Neuronal stem cell (in vitro differentiated cells): ENCODE measurements around the gene MYBBP1A.

Experiments
- DNase-seq: peaks from one replicate; pipeline ENCODE4 v3.0.0-alpha.2; 2013; ENCODE audit warnings: low spot score
- H2AFZ ChIP-seq: one replicate; pipeline ENCODE4 v1.6.1; 2013; ENCODE audit warnings: mild to moderate bottlenecking, low read length, inconsistent platforms
- H2AK5ac ChIP-seq: 2 replicates; pipeline ENCODE4 v1.6.1; 2013; ENCODE audit warnings: low read depth, mild to moderate bottlenecking, inconsistent platforms, low read length, moderate library complexity, mixed read lengths
- H2BK120ac ChIP-seq: 2 replicates; pipeline ENCODE4 v1.6.1; 2013; ENCODE audit warnings: low read depth, mild to moderate bottlenecking, inconsistent platforms, low read length, moderate library complexity, mixed read lengths
- H2BK12ac ChIP-seq: one replicate; pipeline ENCODE4 v1.6.1; 2013; ENCODE audit warnings: low read length, inconsistent platforms
- H2BK15ac ChIP-seq: 2 replicates; pipeline ENCODE4 v1.6.1; 2013; ENCODE audit warnings: mild to moderate bottlenecking, low read length, inconsistent platforms, mixed read lengths
- H2BK5ac ChIP-seq: one replicate; pipeline ENCODE4 v1.6.1; 2013; ENCODE audit warnings: inconsistent platforms, mild to moderate bottlenecking, low read length, moderate library complexity
- H3K14ac ChIP-seq: one replicate; pipeline ENCODE4 v1.6.1; 2013; ENCODE audit warnings: low read length, inconsistent platforms
- H3K18ac ChIP-seq: 2 replicates; pipeline ENCODE4 v1.6.1; 2013; ENCODE audit warnings: low read length, inconsistent platforms
- H3K23ac ChIP-seq: 2 replicates; pipeline ENCODE4 v1.6.1; 2013; ENCODE audit warnings: low read depth, mild to moderate bottlenecking, mixed read lengths, low read length, inconsistent platforms; ENCODE audit not compliant: poor library complexity
- H3K27ac ChIP-seq: replicated peaks from 3 replicates; pipeline ENCODE4 v1.5.1; 2013; ENCODE audit warnings: low read length, inconsistent platforms
- H3K27me3 ChIP-seq, 3 experiments: 2 replicates each; pipeline ENCODE4 v1.6.1; 2013; ENCODE audit warnings: low read length in 3 of 3, mild to moderate bottlenecking in 2 of 3, inconsistent platforms in 1 of 3, low read depth in 1 of 3, mixed read lengths in 1 of 3, moderate library complexity in 1 of 3; ENCODE audit not compliant: control insufficient read depth in 3 of 3, insufficient read depth in 3 of 3
- H3K36me3 ChIP-seq, 2 donors: replicated peaks in 1 of 2; 2 replicates each; pipeline ENCODE4 v1.6.1; 2013; ENCODE audit warnings: low read length in 2 of 2; ENCODE audit not compliant: control insufficient read depth in 2 of 2, insufficient read depth in 2 of 2
- H3K4ac ChIP-seq: 2 replicates; pipeline ENCODE4 v1.6.1; 2013; ENCODE audit warnings: inconsistent platforms, mild to moderate bottlenecking, low read length, moderate library complexity
- H3K4me1 ChIP-seq, 2 donors: 1 replicate in 1 of 2; 2 replicates in 1 of 2; pipeline ENCODE4 v1.6.1; 2013; ENCODE audit warnings: low read length in 2 of 2, low read depth in 1 of 2; ENCODE audit not compliant: control insufficient read depth in 2 of 2, insufficient read depth in 1 of 2
- H3K4me2 ChIP-seq: one replicate; pipeline ENCODE4 v1.6.1; 2013; ENCODE audit warnings: mild to moderate bottlenecking, low read length, inconsistent platforms; ENCODE audit not compliant: insufficient read depth, poor library complexity, severe bottlenecking
- H3K4me3 ChIP-seq, 2 donors: 2 replicates each; pipeline ENCODE4 v1.5.1; 2013; ENCODE audit warnings: low read length in 2 of 2, mild to moderate bottlenecking in 2 of 2, inconsistent platforms in 1 of 2, moderate library complexity in 1 of 2
- H3K79me1 ChIP-seq: one replicate; pipeline ENCODE4 v1.6.1; 2013; ENCODE audit warnings: low read depth, mild to moderate bottlenecking, inconsistent platforms, low read length, moderate library complexity
- H3K9ac ChIP-seq: one replicate; pipeline ENCODE4 v1.6.1; 2013; ENCODE audit warnings: mild to moderate bottlenecking, low read depth, low read length, inconsistent platforms; ENCODE audit not compliant: poor library complexity
- H3K9me3 ChIP-seq, 2 donors: replicated peaks in 1 of 2; 2 replicates each; pipeline versions ENCODE3 to v1.6.1; 2013; ENCODE audit warnings: low read length in 2 of 2, mild to moderate bottlenecking in 2 of 2, inconsistent platforms in 1 of 2, low read depth in 1 of 2, mixed read lengths in 1 of 2, moderate library complexity in 1 of 2; ENCODE audit not compliant: control insufficient read depth in 2 of 2, insufficient read depth in 1 of 2
- H4K8ac ChIP-seq: one replicate; pipeline ENCODE4 v1.6.1; 2013; ENCODE audit warnings: low read depth, mild to moderate bottlenecking, inconsistent platforms, low read length, moderate library complexity
- H4K91ac ChIP-seq: one replicate; pipeline ENCODE4 v1.6.1; 2013; ENCODE audit warnings: low read length, low read depth, mild to moderate bottlenecking, inconsistent platforms; ENCODE audit not compliant: poor library complexity
- WGBS, 2 donors: extraction: QIAGEN DNeasy Blood & Tissue Kit; methylation state at CpG; one replicate each; pipeline ENCODE4 v1.1.7; 2013; ENCODE audit warnings: missing lambda C conversion rate in 2 of 2, mixed read lengths in 1 of 2; ENCODE audit not compliant: insufficient read length in 2 of 2, insufficient replicate concordance in 1 of 2; ENCODE audit errors: extremely low coverage in 2 of 2; 5-methylcytosine and 5-hydroxymethylcytosine counted together

Gene MYBBP1A

DNA sequence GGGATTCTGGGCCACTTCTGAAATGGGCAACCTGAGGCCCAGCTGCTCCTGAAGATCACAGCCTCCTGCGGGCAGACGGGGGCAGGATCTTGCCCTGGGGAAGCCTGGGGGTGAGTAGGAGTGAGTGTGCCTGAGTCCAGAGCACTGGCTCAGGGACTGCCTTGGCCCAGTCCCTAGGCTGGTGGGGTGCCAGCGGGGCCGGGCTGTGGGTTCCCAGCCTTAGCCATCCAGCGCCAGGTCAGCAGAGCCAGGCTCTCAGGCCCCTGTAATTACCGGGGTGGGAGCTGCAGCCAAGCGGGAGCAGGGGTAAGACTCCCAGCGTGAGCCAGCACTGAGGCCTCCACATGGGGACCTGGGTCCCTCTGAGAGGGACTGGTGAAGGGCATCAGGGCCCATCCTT, 48.3 kb downstream of the MYBBP1A start:
- Histone ChIP-seq H3K27me3 (peaks cover 0 to 77% (median 0%) of the 10 kb centered on the region in 3 experiments), H3K36me3 (no peaks in the 10 kb centered on the region), H3K9me3 (no peaks in the 10 kb centered on the region), H2BK12ac (no peak overlapping the region), H2BK15ac (no peak overlapping the region), H3K23ac (no peak overlapping the region), H3K4me1 (peaks cover 0 to 4% of the 10 kb centered on the region in 2 donors), H3K9ac (no peak overlapping the region), H3K27ac (no peak overlapping the region), H3K79me1 (no peaks in the 10 kb centered on the region), H2BK5ac (no peak overlapping the region), H3K4ac (no peak overlapping the region), H3K4me2 (no peak overlapping the region), H2AFZ (no peak overlapping the region), H3K4me3 (no peak overlapping the region), H3K18ac (peak overlapping the region; percentile 7), H2BK120ac (no peak overlapping the region), H4K8ac (no peak overlapping the region), H3K14ac (no peak overlapping the region), H2AK5ac (peak overlapping the region; percentile 19), H4K91ac (no peak overlapping the region)
- no CpG with 5 or more reads among the region's 8 CpGs for WGBS, 2 donors
- no peak for DNase-seq

DNA sequence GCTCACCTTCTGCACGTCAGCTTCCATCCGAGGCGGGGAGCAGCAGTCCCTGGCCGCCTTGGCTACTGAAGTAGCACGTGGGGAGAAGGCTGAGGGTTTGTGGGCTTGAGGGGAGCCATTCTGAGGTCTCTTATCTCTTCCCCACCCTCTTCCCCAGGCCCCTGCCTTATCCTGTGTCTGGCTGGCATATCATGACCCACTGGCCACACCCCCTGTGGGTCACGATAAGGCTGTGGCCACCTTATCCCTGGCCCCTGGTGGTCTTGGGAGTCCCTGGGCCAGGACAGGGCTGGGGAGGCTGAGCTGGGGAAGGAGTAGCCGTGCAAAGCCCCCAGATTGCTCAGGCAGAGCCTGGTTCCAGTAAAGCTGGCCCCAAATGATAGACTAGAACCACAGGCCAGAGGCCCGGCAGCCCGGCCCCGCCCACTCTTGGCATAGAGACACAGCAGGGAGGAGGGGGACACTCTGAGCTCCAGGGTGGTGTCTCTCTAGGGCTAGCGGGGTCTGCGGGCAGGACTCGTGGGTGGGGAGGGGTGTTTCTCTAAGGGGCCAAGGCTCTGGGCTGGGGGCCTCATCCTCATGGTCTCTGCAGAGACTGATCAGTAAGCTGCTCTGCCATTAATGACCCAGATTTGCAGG, 48.9 kb downstream of the MYBBP1A start:
- H2BK12ac ChIP-seq: no peak overlapping the region
- H3K4me2 ChIP-seq: no peak overlapping the region
- peak overlapping the region; percentile 28 for H3K23ac ChIP-seq
- H3K79me1 ChIP-seq: no peaks in the 10 kb centered on the region
- H3K27ac ChIP-seq: no peak overlapping the region
- WGBS, 2 donors: no CpG with 5 or more reads among the region's 13 CpGs
- H3K27me3 ChIP-seq: peaks cover 0 to 76% (median 4%) of the 10 kb centered on the region in 3 experiments
- peak overlapping the region; percentile 13 for H3K9ac ChIP-seq
- H4K8ac ChIP-seq: no peak overlapping the region
- peak overlapping the region; percentile 38 for H2BK15ac ChIP-seq
- DNase-seq: no peak
- no peaks in the 10 kb centered on the region for H3K9me3 ChIP-seq
- H2AK5ac ChIP-seq: no peak overlapping the region
- H3K14ac ChIP-seq: no peak overlapping the region
- H3K4ac ChIP-seq: no peak overlapping the region
- no peak overlapping the region for H2BK120ac ChIP-seq
- H4K91ac ChIP-seq: no peak overlapping the region
- H2AFZ ChIP-seq: no peak overlapping the region
- H3K4me3 ChIP-seq: no peak overlapping the region
- no peak overlapping the region for H2BK5ac ChIP-seq
- H3K4me1 ChIP-seq: peaks cover 0 to 4% of the 10 kb centered on the region in 2 donors
- peak overlapping the region; percentile 71 for H3K18ac ChIP-seq
- no peaks in the 10 kb centered on the region for H3K36me3 ChIP-seq

- Histone ChIP-seq H3K14ac (no peak overlapping the region), H3K9ac (no peak overlapping the region), H3K4ac (no peak overlapping the region), H3K27me3 (peaks cover 1 to 77% (median 15%) of the 10 kb centered on the region in 3 experiments), H3K79me1 (no peaks in the 10 kb centered on the region), H3K18ac (no peak overlapping the region), H2AFZ (no peak overlapping the region), H3K23ac (peak overlapping the region; percentile 10), H4K91ac (no peak overlapping the region), H3K4me3 (no peak overlapping the region), H3K4me1 (peaks cover 0 to 5% of the 10 kb centered on the region in 2 donors), H2BK5ac (no peak overlapping the region), H4K8ac (no peak overlapping the region), H2BK12ac (no peak overlapping the region), H3K4me2 (no peak overlapping the region), H3K9me3 (no peaks in the 10 kb centered on the region), H2BK15ac (no peak overlapping the region), H2AK5ac (no peak overlapping the region), H2BK120ac (no peak overlapping the region), H3K27ac (no peak overlapping the region), H3K36me3 (no peaks in the 10 kb centered on the region)
- no peak for DNase-seq
- WGBS, 2 donors: no CpG with 5 or more reads among the region's 5 CpGs
Observed at GRCh38 chr17:4505187-4505586, 50.0 kb downstream of the MYBBP1A start.

GRCh38 chr17:4504188-4504587, 51.0 kb downstream of the MYBBP1A start:
- H2BK15ac ChIP-seq: peak overlapping the region; percentile 28
- H3K4me1 ChIP-seq: peaks cover 2 to 13% of the 10 kb centered on the region in 2 donors
- no peaks in the 10 kb centered on the region for H3K9me3 ChIP-seq
- H3K18ac ChIP-seq: no peak overlapping the region
- WGBS, 2 donors: no CpG with 5 or more reads among the region's 5 CpGs
- no peak overlapping the region for H3K4me2 ChIP-seq
- H4K91ac ChIP-seq: no peak overlapping the region
- H3K4me3 ChIP-seq: no peak overlapping the region
- no peak overlapping the region for H3K27ac ChIP-seq
- peaks cover 10 to 79% (median 25%) of the 10 kb centered on the region in 3 experiments for H3K27me3 ChIP-seq
- H3K9ac ChIP-seq: no peak overlapping the region
- H4K8ac ChIP-seq: no peak overlapping the region
- no peak overlapping the region for H3K4ac ChIP-seq
- no peaks in the 10 kb centered on the region for H3K36me3 ChIP-seq
- H2BK120ac ChIP-seq: no peak overlapping the region
- no peaks in the 10 kb centered on the region for H3K79me1 ChIP-seq
- no peak overlapping the region for H3K14ac ChIP-seq
- no peak overlapping the region for H3K23ac ChIP-seq
- no peak for DNase-seq
- H2AFZ ChIP-seq: no peak overlapping the region
- no peak overlapping the region for H2BK12ac ChIP-seq
- H2AK5ac ChIP-seq: no peak overlapping the region
- H2BK5ac ChIP-seq: no peak overlapping the region
